ENCODE data around the gene KRT31.
"Not testable (repeated sequence)": the region's sequence is repeated elsewhere in the genome, so short reads cannot be mapped to it uniquely, and the experiment has no call there.

Gene KRT31

GRCh38 chr17:41396996-41397660 lies at the start of gene KRT31:
Gene KRT31, minus strand, starts transcription at chr17:41397608. Its CDS starts 69 bp downstream, at chr17:41397539.
- DNase-seq: no peak

- DNase-seq: no peak
Measured at GRCh38 chr17:41446806-41447205, 49.4 kb upstream of the KRT31 start.

- no peak for DNase-seq
Measured at GRCh38 chr17:41444640-41445039, 47.2 kb upstream of the KRT31 start.

- no peak for DNase-seq
Measured at GRCh38 chr17:41444186-41444585, 46.8 kb upstream of the KRT31 start.

- no peak for DNase-seq
Measured at GRCh38 chr17:41442739-41443138, 45.3 kb upstream of the KRT31 start.

- no peak for DNase-seq
Measured at GRCh38 chr17:41440531-41441033, 43.2 kb upstream of the KRT31 start, which contains the start of gene KRT38. Gene KRT38, minus strand, starts transcription at chr17:41440983. Its CDS starts 62 bp downstream, at chr17:41440921.

GRCh38 chr17:41439375-41439774 lies 42.0 kb upstream of the KRT31 start:
- no peak for DNase-seq

- DNase-seq: no peak
Measured at GRCh38 chr17:41437769-41438168, 40.4 kb upstream of the KRT31 start.

GRCh38 chr17:41437254-41437653 lies 39.8 kb upstream of the KRT31 start:
- no peak for DNase-seq

- DNase-seq: no peak
Measured at GRCh38 chr17:41434415-41434814, 37.0 kb upstream of the KRT31 start.

- DNase-seq: no peak
Measured at GRCh38 chr17:41434005-41434404, 36.6 kb upstream of the KRT31 start.

GRCh38 chr17:41433586-41433985 lies 36.2 kb upstream of the KRT31 start:
- DNase-seq: no peak

GRCh38 chr17:41430376-41430775 lies 33.0 kb upstream of the KRT31 start:
- not testable (repeated sequence) for DNase-seq

- no peak for DNase-seq
Measured at GRCh38 chr17:41429667-41430066, 32.3 kb upstream of the KRT31 start.

GRCh38 chr17:41428591-41429291 lies 31.3 kb upstream of the KRT31 start:
- DNase-seq: no peak

- DNase-seq: no peak
Measured at GRCh38 chr17:41424111-41424635, 26.8 kb upstream of the KRT31 start, which contains the start of gene KRT37. Gene KRT37, minus strand, starts transcription at chr17:41424585. Its CDS starts 62 bp downstream, at chr17:41424523.

- DNase-seq: not testable (repeated sequence)
Measured at GRCh38 chr17:41422586-41422985, 25.2 kb upstream of the KRT31 start.

GRCh38 chr17:41421617-41422016 lies 24.2 kb upstream of the KRT31 start:
- DNase-seq: no peak

GRCh38 chr17:41421116-41421515 lies 23.7 kb upstream of the KRT31 start:
- DNase-seq: no peak

- no peak for DNase-seq
Measured at GRCh38 chr17:41420134-41420533, 22.7 kb upstream of the KRT31 start.

GRCh38 chr17:41419716-41420115 lies 22.3 kb upstream of the KRT31 start:
- no peak for DNase-seq

- no peak for DNase-seq
Measured at GRCh38 chr17:41418116-41418860, 20.9 kb upstream of the KRT31 start.

GRCh38 chr17:41417576-41418015 lies 20.2 kb upstream of the KRT31 start:
- no peak for DNase-seq

Measured in activated CD8-positive, alpha-beta memory T cell treated with anti-CD3 and anti-CD28 coated beads, Interleukin-2, amount 50 U/mL, for 4 hours (primary cell).